HepG2 (cell line): ENCODE results near the gene NACC2. TPM values are rescaled to one million over a fixed set of nuclear protein-coding genes. Genes with fewer than 3 reads are reported as not detected.

Experiments
- AGO1 ChIP-seq: fragments of 200-400 bp; formaldehyde crosslinking; IDR thresholded peaks from 2 replicates; pipeline ENCODE4 v1.6.1; 2017; ENCODE audit warnings: mild to moderate bottlenecking, low read depth, low read length, moderate library complexity; ENCODE audit not compliant: poor library complexity, severe bottlenecking
- BHLHE40 ChIP-seq: IDR thresholded peaks from 2 replicates; pipeline ENCODE4 v1.6.1; 2011; ENCODE audit warnings: low read length, improper control_type of control experiment
- CEBPG ChIP-seq: IDR thresholded peaks from 2 replicates; pipeline ENCODE4 v1.6.1; 2016
- CENPX ChIP-seq: sonication (generic); formaldehyde crosslinking; IDR thresholded peaks from 2 replicates; pipeline ENCODE4 v1.9.0; 2021; ENCODE audit warnings: mild to moderate bottlenecking, missing genetic modification reagents, moderate library complexity
- HNF1B ChIP-seq: sonication (generic); formaldehyde crosslinking; IDR thresholded peaks from 2 replicates; pipeline ENCODE4 v1.5.1; 2020; ENCODE audit warnings: mild to moderate bottlenecking, moderate library complexity, missing genetic modification reagents
- NR0B2 ChIP-seq: sonication (generic); formaldehyde crosslinking; IDR thresholded peaks from 2 replicates; pipeline ENCODE4 v1.4.0; 2020; ENCODE audit warnings: mild to moderate bottlenecking, missing genetic modification reagents
- PLSCR1 ChIP-seq: sonication (generic); formaldehyde crosslinking; IDR thresholded peaks from 2 replicates; pipeline ENCODE4 v1.5.0; 2020; ENCODE audit warnings: missing genetic modification reagents, mild to moderate bottlenecking, borderline replicate concordance
- RARA ChIP-seq: IDR thresholded peaks from 2 replicates; pipeline ENCODE4 v1.6.1; 2016; ENCODE audit warnings: missing genetic modification reagents, missing compliant biosample characterization
- RCOR2 ChIP-seq: IDR thresholded peaks from 2 replicates; pipeline ENCODE4 v1.6.1; 2016; ENCODE audit warnings: missing biosample characterization, missing genetic modification reagents
- SPEN ChIP-seq: sonication (generic); formaldehyde crosslinking; IDR thresholded peaks from 2 replicates; pipeline ENCODE4 v1.5.1; 2020; ENCODE audit warnings: low read depth, mild to moderate bottlenecking, missing genetic modification reagents
- SRSF4 ChIP-seq: fragments of 200-400 bp; formaldehyde crosslinking; IDR thresholded peaks from one replicate; pipeline ENCODE4 v1.6.1; 2018; ENCODE audit warnings: mild to moderate bottlenecking, low read depth, low read length, moderate library complexity; ENCODE audit not compliant: poor library complexity, severe bottlenecking
- YY1 ChIP-seq: IDR thresholded peaks from 2 replicates; pipeline ENCODE4 v1.6.1; 2011; ENCODE audit warnings: low read length, low read depth, moderate library complexity, mild to moderate bottlenecking; ENCODE audit not compliant: insufficient read depth, insufficient replicate concordance
- ZBTB4 ChIP-seq: sonication (generic); formaldehyde crosslinking; IDR thresholded peaks from 2 replicates; pipeline ENCODE4 v1.4.0; 2020; ENCODE audit warnings: missing genetic modification reagents, mild to moderate bottlenecking, borderline replicate concordance
- ZNF841 ChIP-seq: sonication (generic); formaldehyde crosslinking; IDR thresholded peaks from 2 replicates; pipeline ENCODE4 v1.8.1; 2023; ENCODE audit warnings: missing genetic modification reagents, borderline replicate concordance
- polyA plus RNA-seq, 8 experiments: library from polyadenylated mRNA; depleted of rRNA in 3 of 8; stranded (reverse) in 7 of 8; unstranded in 1 of 8; fragments of >200 nt; fragmentation: Illumina TruSeq in 4 of 8; extraction: Trizol in 4 of 8; gene quantifications; 2 replicates each; pipeline versions ENCODE4 v1.2.1 to v1.2.3, GENCODE V29; 2011 to 2016; ENCODE audit warnings: low read depth in 4 of 8, missing spikeins in 1 of 8, mixed read lengths in 1 of 8; ENCODE audit not compliant: insufficient read depth in 1 of 8
- total RNA-seq, 5 experiments: library from RNA; depleted of rRNA; stranded (reverse); fragments of >200 nt; fragmentation: Illumina TruSeq; extraction: Trizol; gene quantifications; 2 replicates each; pipeline ENCODE4 v1.2.3, GENCODE V29; 2016; ENCODE audit warnings: low read depth in 1 of 5

The NACC2 gene
- total and polyA plus RNA-seq, 2 of the 13 experiments (the other 11 are each of a cell fraction or from before 2014, with no cell fraction given): 5.9 to 12.3 TPM

- no peak for TF ChIP-seq PLSCR1 (CRISPR knock-in tag)
- TF ChIP-seq CENPX (CRISPR knock-in tag): no peak
- no peak for TF ChIP-seq NR0B2
- TF ChIP-seq HNF1B (CRISPR knock-in tag): no peak
- TF ChIP-seq RCOR2 (CRISPR knock-in tag): no peak
- peak; percentile 46; the same call in 1 of the 2 replicates for TF ChIP-seq BHLHE40
- TF ChIP-seq SPEN: peak; percentile 51; the same call in 1 of the 2 replicates
- TF ChIP-seq ZNF841: no peak
- peak; percentile 22 for TF ChIP-seq AGO1
- TF ChIP-seq RARA (CRISPR knock-in tag): peak; percentile 16; the same call in 1 of the 2 replicates
- TF ChIP-seq CEBPG: no peak
- TF ChIP-seq ZBTB4 (CRISPR knock-in tag): no peak
- TF ChIP-seq SRSF4: no peak
- no peak for TF ChIP-seq YY1
Observed at GRCh38 chr9:136093995-136094881, 851 bp downstream of the NACC2 start (continued).
